ENCODE measurements around the gene RNPS1.
"Not testable (repeated sequence)": the region's sequence is repeated elsewhere in the genome, so short reads cannot be mapped to it uniquely, and the experiment has no call there.

The RNPS1 gene

DNA sequence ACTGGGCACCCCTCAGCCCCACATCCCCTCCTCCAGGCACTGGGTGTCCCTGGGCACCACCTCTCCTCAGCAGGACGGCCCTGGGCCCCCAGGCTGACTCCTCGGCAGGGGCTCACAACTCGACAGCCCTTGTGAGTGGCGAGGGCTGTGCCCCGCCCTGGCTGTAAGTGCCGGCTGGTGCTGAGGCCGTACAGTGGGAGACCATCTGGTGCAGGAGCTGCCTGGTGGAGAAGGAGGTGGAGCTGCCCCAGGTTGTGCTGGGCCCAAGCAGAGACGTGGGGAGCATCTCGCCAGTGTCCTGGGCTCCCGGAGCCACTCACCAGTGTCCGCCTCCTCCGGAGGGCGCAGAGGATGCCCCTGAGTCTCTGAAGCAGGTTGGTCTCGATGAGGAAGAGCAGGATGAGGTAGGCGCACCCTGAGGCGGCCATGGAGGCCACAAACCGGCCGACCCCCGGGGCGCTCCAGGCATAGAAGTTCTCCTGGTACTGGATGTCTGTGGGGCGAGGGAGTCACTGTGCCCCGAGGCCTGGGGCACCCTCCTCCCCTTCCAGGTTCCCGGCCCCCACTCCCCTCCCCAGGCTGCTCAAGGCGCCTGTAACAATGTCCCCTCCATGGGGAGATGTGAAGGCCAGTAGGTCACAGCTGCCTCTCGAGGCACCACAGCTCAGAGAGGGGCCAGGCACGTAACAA lies 15.1 kb upstream of the RNPS1 start:
- no peak for DNase-seq (ENCODE audit: low read depth in 2 of 2)

DNA sequence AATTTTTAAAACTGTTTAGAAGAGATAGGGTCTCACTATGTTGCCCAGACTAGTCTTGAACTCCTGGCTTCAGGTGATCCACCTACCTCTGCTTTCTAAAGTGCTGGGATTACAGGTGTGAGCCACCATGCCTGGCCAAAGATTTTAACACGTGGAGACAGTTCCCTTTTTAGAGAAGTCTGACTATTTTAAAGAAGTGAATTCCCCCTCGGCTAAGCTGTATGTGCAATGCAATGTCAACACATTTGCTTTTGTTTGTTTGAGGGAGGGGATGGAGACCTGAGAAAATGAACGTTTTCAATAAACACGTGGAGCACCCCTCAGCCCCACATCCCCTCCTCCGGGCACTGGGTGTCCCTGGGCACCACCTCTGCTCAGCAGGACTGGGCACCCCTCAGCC lies 14.3 kb upstream of the RNPS1 start:
- no peak for DNase-seq (ENCODE audit: low read depth in 2 of 2)

DNA sequence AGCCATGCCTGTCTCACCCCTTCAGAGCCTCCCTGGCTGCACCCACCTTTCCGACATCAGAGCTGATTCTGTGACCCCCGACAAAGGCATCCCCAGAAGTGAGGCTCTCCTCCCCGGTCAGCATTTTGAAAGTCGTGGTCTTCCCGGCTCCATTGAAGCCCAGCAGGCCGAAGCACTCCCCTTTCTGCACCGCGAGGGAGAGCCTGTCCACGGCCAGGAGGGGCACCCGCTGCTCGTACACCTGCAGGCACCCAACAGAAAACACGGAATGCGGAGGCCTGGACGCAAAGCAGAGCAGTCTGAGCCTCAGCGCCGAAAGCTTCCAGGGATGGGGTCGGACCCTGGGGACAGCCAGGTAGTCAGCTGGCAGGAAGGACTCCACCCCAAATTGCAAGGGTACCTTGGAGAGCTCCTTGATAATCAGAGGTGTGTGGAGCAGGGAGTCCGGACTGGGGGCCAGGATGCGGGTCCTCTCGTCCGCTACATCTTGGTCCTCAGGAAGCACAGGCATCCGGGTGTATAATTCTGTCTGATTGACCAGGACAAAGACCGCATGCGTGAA lies 13.1 kb upstream of the RNPS1 start:
- DNase-seq (ENCODE audit: low read depth in 2 of 2) = no peak

DNA sequence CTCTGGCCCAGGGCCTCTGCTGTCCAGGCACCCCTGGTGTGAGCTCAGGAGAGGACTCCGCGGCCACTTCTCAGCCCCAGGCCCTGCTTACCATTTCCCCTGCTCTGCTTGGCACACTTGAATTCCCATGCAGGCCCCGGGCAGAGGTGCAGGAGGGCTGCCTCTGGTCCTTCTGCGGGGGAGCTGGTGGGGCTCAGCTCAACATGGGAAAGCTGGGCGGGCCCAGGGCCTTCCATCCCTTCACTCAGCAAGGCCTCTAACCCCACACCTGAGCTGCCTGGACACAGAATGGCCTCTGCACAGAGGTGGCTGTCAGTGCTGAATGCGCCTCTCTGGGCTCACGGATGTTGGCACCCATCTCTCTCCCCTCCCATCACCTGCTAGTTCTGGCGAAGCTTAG lies 12.5 kb upstream of the RNPS1 start:
- DNase-seq (ENCODE audit: low read depth in 2 of 2) = no peak

DNA sequence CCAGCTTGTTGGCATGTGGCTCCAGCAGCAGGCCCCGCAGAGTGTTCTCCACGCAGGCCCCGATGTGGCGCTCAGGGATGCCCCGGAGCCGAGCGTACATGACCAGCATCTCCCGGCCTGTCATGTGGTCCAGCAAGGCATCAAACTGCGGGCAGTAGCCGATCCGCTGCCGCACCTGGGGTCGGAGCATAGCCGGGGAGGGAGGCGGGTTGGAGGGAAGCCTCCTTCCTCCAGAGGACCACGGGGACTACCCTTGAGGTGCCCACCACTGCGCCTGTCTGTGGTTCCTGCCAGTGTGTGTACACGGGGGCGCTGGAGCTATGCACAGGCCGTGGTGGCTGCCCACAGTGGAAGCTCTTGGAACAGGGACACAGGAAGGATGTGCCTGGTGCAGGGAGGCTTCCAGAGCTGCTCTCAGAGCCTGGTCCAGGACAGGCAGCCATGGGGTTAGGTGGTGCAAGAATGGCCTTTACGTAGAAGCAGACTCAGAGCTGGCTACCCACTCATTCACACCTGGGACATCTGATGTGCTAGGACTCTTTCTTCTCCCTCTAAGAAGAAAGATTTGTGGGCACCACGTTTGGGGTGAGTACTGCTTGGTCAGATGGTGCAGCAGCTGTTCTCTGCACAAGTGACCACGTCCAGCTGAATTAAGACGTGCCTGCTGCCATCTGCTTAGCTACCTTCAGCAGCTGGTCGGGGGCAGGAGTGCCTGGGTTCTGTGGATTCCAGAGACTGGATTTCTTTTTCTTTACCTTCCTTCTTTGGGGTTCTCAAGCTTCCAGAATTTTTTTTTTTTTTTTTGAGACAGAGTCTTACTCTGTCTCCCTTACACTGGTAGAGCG lies 11.3 kb upstream of the RNPS1 start:
- no peak for DNase-seq (ENCODE audit: low read depth in 2 of 2)

DNA sequence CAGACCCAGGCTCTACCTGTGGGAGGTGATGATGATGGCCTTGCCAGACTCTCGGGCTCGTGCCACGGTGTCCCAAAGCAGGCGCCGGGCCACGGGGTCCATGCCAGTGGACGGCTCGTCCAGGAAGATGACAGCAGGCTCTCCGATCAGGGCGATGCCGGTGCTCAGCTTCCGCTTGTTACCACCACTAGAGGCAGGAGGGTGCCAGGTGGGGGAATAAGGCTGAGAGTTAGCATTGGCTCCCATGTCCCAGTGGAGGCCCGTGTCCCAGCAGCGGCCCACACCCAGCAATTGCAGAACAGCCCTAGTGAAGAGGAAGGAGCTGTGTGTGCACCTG lies 10.3 kb upstream of the RNPS1 start:
- no peak for DNase-seq (ENCODE audit: low read depth in 2 of 2)

DNA sequence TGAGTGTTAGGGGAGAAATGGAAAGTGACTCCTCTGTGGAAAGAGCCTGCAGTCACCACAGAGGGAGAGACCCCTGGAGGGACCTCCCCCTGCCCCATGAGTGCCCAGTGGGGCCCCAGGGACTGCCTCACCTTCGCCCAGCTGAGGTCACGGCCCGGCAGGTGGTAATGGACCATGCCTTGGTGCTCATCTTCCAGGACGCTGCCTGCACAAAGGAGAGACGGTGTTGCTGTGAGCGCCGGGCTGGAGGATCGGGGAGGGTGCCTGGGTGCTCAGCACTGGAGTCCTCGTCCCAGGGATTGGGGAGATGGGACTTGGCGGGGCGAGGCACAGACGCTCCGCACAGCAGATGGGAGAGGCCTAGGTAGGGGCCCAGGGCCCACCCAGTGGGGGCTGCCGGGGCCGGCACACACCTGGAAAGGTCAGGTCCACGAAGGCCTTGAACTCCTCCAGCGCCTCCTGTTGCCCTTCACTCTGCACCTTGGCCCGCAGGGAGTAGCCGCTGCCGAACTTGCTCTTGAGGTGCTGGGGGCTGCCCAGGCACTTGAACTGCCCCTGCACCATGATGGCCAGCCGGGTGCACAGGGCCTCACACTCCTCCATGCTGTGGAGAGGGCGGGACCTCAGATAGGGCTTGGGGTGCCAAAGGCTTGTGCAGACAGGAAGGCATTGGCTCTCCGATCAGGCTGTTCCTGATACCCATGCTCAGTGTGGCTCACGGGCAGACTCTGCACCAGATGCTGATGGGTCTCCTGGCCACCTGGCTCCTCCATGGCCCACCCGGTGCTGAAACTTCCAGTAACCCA lies 9.7 kb upstream of the RNPS1 start:
- no peak for DNase-seq (ENCODE audit: low read depth in 2 of 2)

DNA sequence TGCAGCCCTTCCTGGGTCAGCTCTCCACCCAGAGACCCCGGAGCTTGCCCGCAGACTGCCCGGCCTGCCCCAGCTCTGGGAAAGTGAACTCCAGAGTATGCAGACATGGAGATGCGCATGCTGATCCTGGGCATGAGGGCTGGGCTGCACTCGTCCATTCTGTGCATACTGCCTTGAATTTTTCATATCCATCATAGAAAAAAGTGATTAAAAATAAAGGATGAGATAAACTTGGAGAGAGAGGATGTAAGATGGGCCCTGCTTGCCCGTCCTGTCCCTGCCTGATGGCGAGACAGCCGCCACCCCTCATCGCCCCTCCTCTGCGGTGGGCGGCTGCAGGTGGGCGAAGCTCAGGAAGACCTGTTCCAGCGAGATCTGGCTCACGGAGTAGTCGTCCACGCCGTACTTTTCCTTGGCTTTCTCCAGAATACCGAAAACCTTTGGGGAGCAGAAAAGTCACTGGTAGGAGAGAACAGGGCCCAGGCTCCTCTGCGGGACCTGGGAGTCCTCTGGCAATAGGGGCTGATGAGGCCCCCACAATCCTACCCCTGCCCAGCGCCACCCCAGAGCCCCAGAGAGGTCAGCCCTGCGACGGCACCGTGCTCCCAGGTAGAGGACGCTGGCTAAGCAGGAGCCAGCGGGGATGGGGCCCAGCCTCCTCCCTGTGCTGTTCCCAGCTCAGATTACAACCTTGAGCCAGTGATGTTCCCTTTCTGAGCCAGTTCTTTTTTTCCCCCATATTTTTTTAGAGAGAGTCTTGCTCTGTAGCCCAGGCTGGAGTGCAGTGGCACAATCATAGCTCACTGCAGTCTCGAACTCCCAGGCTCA lies 8.7 kb upstream of the RNPS1 start:
- no peak for DNase-seq (ENCODE audit: low read depth in 2 of 2)

DNA sequence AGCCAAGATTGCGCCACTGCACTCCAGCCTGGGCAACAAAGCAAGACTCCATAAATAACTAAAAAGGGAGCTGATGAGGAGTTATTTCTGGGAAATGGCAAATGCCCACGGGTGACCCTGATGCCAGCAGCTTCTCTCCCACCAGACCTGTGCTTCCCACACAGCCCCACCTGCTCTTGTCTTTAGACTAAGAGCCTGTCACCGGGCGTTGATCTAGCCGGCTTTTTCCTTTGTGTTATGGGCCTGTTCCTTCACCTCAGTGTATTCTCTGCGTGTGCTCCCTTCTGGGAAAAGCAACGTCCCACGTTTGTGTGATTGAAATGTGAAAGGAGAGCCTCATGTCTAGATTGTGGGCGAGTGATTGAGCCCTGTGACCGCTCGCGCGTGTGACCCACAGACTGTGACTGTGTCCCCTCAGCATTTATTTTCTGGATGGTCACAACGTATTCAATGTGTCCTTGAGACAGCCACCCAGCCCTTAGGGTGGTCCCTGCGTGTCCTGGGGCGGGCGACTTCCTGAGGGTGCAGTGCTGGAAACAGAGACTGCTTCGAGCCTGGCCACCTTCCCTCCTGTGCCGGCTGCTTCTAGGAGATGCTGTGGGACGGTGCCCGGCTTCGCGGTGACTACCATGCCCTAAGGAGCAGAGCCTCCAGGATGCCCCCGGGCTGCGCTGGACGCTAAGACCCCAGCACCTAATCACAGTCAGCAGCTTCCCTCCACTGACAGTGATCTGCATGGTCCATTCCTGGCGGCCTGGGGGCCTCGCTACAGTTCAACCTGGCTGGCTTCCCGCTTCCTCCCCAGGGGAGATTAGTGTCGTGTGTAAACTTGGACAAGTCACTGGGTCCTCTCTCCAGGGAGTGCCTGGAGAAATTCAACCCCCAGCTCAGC lies 7.8 kb upstream of the RNPS1 start:
- DNase-seq (ENCODE audit: low read depth in 2 of 2) = no peak

DNA sequence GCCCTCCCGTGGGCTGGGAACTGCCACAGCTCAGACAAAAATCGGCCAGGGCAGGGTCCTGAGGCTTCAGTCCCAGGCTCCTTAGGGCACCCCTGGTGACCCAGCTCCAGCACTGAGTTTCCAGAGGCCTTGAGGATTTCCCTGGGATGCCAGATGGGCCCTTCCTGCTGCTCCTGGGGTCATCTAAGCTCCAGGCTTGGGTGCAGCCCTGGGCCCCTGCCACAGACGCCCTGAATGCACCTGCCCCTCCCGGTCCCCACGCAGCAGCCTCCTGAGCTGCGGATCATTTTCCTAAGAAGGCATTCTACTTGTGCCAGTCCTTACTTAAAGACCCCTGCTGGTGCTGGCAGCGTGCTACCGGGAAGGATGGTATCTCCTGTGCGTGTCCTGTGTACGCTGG lies 6.0 kb upstream of the RNPS1 start:
- no peak for DNase-seq (ENCODE audit: low read depth in 2 of 2)

DNA sequence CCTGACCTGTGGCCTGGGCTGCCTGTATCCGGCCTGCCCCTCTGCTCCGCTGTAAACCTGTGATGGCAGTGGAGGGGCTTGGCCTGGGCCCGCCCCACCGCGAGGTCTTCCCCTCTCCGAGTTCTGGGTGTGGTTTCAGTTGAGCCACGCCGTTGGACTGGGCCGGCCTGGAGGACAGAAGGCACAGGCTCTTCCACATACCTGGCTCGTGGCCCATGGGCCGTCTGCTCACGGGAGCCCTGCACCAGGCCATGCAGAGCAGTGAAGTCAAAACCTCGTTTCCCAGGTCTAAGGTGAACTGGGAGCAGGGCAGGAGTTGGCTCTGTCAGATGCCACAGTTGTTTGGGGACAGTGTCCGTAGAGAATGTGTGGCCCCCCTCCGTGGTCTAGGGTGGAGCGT lies 5.6 kb upstream of the RNPS1 start:
- DNase-seq (ENCODE audit: low read depth in 2 of 2) = no peak

DNA sequence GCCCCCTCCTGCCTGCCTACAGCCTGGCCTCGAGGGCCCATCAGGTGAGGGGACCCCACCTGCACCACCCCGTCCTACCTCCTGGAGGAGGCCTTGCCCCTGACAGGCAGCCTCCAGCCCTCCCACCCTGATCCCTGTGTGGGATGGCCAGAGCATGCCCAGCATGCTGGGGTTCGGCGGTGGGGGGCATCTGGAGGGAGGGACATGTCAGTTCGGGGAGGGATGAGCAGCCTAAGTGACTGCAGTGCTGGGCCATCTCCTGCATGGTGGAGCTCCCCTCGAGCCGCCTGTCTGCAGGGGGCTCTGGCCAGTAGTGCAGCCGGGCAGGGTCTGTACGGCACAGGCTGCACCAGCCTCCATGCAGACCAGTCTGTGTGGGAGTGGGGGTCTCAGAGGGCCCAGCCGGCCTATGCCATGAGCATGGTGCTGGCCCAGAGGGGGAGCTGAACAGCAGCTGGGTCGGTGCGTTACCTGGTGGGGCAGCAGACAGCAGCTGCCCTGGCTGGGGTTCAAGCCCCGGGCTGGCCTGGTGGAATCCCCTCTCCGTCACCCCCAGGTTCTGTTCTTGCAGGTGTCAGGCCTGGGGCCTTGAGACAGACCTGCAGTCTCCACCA lies 4.0 kb upstream of the RNPS1 start:
- DNase-seq (ENCODE audit: low read depth in 2 of 2) = no peak

DNA sequence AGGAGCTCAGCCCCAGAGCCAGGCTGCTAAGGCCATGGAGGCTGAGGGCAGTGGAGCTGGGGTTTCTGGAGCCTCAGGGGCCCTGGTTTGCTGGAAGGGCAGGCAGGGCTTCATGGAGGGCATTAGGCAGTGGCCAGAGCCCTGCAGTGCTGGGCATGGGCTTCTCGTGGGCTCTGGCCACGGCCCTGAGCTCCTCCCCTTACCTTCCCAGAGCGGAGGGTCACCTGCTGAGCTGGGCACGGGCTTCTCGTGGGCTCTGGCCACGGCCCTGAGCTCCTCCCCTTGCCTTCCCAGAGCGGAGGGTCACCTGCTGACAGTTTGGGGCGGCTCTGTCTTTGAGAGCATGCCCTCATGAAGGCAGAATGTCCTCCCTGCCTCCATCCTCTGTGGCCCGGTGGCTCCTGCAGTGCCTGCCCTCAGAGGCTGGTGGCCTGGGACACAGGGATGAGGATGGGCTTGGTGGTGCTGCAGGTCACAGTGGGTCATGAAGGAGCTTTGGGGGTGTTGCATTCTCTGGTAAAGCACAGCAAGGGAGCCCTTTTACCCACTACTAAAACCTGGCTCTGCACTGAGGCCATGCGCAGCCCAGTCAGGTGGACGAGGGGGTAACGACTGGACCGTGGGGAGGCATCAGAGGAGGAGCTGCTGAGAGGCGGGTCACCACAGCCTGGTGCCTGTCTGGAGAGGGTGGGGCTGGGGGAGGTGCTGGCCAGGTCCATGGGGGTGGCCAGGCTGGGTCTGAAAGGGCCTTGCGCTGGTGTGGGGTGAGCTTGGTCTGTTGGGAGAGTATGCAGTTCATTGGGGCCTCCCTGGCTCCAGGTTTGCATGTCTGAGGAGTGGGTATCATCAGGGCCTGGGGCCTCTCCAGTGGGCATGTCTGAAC lies 2.9 kb upstream of the RNPS1 start:
- DNase-seq (ENCODE audit: low read depth in 2 of 2) = no peak

DNA sequence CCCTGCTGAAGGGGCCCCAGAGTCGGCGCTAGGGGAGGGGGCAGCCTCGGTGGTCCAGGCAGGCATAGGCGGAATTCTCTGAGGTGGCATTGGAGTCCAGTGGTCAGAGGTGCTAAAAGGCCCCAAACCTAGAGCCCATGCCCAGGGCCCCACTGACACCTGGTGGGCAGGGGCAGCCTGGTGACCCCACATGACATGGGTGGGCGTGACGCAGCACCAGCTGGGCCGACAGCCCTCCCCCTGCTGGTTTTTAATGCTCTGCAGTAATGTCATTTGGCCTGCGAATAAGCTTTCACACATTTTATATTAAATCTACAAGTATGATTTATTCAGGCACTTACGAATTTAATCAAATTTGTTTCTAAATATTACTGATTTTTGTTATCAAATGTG lies 2.1 kb upstream of the RNPS1 start:
- DNase-seq (ENCODE audit: low read depth in 2 of 2) = no peak

DNA sequence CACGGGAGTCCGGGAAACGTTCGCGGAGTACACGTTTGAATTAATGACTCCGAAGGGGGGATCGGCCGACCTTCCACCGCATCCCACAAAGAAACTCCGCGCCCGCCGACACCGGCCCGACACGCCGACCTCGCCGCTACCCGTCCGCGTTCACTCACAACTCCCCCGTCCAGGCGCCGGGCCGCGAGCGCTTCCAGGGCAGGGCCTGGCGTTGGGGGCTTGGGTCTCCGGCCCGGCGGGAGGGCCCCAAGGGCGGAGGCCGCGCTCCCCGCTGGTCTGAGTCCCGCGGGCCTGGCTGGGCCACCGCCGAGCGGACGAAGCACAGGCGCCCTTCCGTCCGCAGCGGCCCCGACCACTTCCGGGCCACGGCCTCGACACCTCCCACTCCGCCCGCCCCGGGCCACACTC lies 417 bp downstream of the RNPS1 start:
- not testable (repeated sequence) for DNase-seq (ENCODE audit: low read depth in 2 of 2)

DNA sequence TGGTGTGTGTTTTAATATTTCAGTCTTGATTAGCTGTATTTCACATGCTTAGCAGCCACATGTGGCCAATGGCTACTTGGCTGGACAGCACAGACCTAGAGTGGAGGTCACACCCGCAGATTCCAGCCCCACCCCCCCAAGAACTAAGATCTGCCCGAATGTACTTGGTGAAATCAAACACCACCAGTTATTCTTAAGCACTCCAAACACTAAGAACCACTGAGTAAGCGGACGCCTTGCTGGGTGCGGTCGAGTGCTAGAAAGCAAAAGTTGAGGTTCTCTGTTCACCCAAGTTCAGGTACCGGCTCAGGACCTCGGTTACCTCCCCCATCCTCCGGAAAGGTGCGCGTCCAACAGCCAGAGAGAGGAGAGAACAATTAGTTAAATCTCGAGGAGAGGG lies 1.0 kb downstream of the RNPS1 start:
- DNase-seq (ENCODE audit: low read depth in 2 of 2) = not testable (repeated sequence)

DNA sequence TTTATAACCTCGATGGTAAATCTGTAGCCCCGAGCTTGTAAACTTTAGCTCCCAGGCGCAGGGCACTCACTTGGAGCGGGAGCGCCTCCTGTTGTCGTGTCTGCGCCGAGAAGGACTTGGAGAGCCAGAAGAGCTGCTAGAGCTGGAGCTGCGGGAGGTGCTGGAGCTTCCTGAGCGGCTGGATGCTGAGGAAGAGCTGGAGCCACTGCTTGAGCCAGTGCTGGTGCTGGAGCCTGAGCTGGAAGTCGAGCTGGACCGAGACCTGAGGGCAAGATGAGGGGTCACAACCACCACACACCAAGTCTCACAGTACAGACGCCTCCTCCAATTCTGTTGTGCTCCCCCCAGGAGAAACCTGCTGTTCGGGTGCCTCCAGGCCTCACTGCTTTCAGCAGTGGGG lies 4.9 kb downstream of the RNPS1 start:
- not testable (repeated sequence) for DNase-seq (ENCODE audit: low read depth in 2 of 2)

DNA sequence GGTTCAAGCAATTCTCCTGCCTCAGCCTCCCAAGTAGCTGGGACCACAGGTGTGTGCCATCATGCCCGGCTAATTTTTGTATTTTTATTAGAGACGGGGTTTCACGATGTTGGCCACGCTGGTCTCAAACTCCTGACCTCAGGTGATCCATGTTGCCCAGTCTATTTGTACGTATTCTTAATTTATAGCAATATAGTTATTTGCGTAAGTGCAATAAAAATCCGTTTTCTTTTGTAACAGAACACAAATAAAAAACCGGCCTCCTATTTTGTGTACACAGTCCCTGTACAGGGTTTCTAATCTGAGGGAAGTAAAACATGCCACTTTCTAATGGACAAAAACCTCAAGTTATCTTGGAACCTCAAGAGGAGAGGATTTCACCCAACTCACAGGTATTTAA lies 7.7 kb downstream of the RNPS1 start:
- DNase-seq (ENCODE audit: low read depth in 2 of 2) = no peak

DNA sequence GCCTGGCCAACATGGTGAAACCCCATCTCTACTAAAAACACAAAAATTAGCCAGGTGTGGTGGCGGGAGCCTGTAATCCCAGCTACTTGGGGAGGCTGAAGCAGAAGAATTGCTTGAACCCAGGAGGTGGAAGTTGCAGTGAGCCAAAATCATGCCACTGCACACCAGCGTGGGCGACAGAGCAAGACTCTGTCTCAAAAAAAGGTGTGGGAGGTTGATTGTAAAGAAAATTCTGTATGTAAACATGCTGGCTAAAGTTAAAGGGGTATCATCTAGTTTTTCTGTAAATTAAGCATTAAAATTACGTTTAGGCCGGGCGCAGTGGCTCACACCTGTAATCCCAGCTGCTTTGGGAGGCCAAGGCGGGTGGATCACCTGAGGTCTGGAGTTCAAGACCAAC lies 9.4 kb downstream of the RNPS1 start:
- DNase-seq (ENCODE audit: low read depth in 2 of 2) = not testable (repeated sequence)
